Bronchial epithelial cell (primary cell): ENCODE results near the gene AGAP1. TPM values are rescaled to one million over a fixed set of nuclear protein-coding genes. Genes with fewer than 3 reads are reported as not detected.

Source experiments
- DNase-seq: peaks from one replicate; pipeline ENCODE4 v3.0.0-alpha.2; 2010; ENCODE audit warnings: low read depth
- FAIRE-seq: peaks from 2 replicates; lab custom pipeline; 2011; peaks lifted over from hg19 to GRCh38; lab: Jason Lieb, UNC
- H3K27me3 ChIP-seq: 2 replicates; pipeline ENCODE4 v1.5.1; 2011; ENCODE audit warnings: low read length; ENCODE audit not compliant: control insufficient read depth, insufficient read depth
- H3K36me3 ChIP-seq: 2 replicates; pipeline ENCODE4 v1.5.1; 2011; ENCODE audit warnings: low read length; ENCODE audit not compliant: control insufficient read depth, insufficient read depth
- H3K4me3 ChIP-seq: 2 replicates; pipeline ENCODE4 v1.5.1; 2011; ENCODE audit warnings: mild to moderate bottlenecking, low read depth, low read length, control low read depth
- total RNA-seq: library from RNA; depleted of rRNA; stranded (reverse); fragments of >200 nt; gene quantifications from 2 replicates; pipeline ENCODE4 v1.2.1, GENCODE V29; 2014
- TF ChIP-seq, protein P1 (sequence below): IDR thresholded peaks from 2 replicates; pipeline ENCODE4 v1.5.1; 2011; ENCODE audit warnings: mild to moderate bottlenecking, moderate library complexity, low read length, control low read depth, inconsistent platforms; ENCODE audit not compliant: insufficient read depth, severe bottlenecking

Gene AGAP1
- total RNA-seq, 1 donor from 2014 or later = 22.4 TPM

DNA sequence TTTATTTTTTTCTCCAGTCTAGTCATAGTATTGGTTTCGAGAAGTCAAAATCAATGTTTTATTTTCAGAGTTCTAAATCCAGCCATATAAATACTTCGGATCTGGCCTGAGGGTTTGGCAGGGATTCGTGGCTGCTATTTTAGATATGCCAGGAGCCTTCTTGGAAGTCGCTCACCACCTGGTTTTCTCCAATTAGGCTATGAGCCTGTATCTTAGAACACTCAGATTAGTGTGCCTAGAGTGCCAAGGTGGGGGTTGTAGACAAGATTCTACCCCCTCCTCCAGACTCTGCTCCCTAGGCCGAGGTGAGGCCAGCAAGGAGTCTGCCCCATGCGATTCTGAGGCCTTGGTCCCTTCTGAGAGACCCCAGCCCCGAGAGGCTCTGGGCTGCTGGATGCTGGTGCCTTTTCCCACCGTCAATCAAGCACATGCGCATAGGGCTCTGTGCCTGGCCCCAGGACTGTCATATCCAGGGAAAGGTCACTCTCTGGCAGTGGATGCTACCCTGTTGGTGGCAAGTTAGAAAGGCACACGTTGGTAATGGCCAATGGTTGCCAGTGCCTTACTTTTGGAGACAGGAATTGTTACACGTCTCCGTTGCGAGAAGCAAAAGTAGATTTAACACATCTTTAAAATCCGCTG, 197.1 kb downstream of the AGAP1 start:
- TF ChIP-seq, protein P1, sequence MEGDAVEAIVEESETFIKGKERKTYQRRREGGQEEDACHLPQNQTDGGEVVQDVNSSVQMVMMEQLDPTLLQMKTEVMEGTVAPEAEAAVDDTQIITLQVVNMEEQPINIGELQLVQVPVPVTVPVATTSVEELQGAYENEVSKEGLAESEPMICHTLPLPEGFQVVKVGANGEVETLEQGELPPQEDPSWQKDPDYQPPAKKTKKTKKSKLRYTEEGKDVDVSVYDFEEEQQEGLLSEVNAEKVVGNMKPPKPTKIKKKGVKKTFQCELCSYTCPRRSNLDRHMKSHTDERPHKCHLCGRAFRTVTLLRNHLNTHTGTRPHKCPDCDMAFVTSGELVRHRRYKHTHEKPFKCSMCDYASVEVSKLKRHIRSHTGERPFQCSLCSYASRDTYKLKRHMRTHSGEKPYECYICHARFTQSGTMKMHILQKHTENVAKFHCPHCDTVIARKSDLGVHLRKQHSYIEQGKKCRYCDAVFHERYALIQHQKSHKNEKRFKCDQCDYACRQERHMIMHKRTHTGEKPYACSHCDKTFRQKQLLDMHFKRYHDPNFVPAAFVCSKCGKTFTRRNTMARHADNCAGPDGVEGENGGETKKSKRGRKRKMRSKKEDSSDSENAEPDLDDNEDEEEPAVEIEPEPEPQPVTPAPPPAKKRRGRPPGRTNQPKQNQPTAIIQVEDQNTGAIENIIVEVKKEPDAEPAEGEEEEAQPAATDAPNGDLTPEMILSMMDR = no peak
- FAIRE-seq (no peak), DNase-seq (no peak)
- H3K27me3 ChIP-seq = no peaks in the 10 kb centered on the region
- no peak overlapping the region for H3K4me3 ChIP-seq
- H3K36me3 ChIP-seq = no peaks in the 10 kb centered on the region

DNA sequence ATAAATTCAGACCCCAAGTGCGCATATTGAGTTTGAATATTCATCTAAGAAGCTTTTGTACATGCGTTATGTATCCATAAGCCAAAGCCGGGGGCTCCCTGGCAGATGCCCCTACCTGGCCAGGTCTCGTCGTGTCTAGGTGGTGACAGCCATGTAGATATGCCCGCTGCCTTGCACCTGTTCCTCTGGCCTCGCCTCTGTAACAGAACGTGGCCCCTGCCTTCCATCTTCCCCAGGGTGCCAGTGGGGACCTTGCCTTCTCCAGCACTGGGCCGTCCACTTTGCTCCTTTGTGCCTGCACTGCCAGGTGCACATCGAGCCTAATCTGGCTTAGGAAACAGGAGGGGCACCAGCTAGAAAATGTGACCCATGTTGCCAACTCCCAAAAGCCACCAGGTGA, 198.2 kb downstream of the AGAP1 start:
- no peak overlapping the region for H3K4me3 ChIP-seq
- DNase-seq (no peak), FAIRE-seq (no peak)
- TF ChIP-seq, protein P1 = no peak
- no peaks in the 10 kb centered on the region for H3K27me3 ChIP-seq
- H3K36me3 ChIP-seq = no peaks in the 10 kb centered on the region

DNA sequence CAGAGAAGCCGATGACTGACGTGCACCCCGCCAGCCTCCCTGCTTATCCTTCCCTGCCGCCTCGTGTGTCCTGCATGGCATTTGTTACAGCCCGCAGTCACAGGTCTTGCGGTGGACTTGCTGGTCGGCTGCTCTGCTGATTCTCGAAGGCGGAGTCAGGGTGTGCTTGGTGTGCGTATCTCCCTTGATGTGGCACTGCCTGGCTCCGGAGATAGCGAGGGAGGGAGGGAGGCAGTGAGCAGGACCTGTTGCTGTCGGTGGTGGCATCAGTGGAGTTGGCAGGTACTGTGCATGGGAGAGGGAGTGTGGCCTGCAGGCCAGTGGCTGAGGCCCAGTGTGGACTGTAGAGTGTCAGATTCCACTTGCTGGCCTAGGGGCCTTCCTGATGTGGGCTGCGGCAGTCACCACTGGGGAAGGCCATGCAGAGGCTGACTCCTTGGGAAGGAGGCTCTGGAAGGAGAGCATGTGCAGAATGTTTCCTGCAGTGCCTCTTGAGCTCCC, 198.9 kb downstream of the AGAP1 start:
- DNase-seq (no peak), FAIRE-seq (no peak)
- Histone ChIP-seq H3K4me3 (no peak overlapping the region), H3K27me3 (no peaks in the 10 kb centered on the region), H3K36me3 (no peaks in the 10 kb centered on the region)
- TF ChIP-seq, protein P1 = no peak

DNA sequence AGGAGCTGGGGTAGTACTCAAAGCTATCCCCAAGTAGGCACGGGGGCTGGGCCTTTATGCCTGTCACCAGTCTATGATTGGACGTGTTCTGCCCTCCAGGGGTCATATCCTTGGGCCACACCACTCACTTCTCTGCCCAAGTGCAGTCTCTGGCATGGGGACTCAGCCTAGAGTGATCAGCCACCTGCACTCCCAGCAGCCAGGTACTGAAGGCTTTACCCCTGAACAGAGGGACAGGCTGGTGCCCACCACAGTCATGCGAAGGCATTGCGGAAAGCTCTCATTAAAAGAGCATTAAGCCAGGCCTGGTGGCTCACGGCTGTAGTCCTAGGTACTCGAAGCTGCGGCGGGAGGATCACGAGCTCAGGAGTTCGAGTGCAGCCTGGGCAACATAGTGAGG, 199.4 kb downstream of the AGAP1 start:
- no peaks in the 10 kb centered on the region for H3K36me3 ChIP-seq
- H3K4me3 ChIP-seq = no peak overlapping the region
- no peak for DNase-seq
- TF ChIP-seq, protein P1 = no peak
- no peak for FAIRE-seq
- no peaks in the 10 kb centered on the region for H3K27me3 ChIP-seq

DNA sequence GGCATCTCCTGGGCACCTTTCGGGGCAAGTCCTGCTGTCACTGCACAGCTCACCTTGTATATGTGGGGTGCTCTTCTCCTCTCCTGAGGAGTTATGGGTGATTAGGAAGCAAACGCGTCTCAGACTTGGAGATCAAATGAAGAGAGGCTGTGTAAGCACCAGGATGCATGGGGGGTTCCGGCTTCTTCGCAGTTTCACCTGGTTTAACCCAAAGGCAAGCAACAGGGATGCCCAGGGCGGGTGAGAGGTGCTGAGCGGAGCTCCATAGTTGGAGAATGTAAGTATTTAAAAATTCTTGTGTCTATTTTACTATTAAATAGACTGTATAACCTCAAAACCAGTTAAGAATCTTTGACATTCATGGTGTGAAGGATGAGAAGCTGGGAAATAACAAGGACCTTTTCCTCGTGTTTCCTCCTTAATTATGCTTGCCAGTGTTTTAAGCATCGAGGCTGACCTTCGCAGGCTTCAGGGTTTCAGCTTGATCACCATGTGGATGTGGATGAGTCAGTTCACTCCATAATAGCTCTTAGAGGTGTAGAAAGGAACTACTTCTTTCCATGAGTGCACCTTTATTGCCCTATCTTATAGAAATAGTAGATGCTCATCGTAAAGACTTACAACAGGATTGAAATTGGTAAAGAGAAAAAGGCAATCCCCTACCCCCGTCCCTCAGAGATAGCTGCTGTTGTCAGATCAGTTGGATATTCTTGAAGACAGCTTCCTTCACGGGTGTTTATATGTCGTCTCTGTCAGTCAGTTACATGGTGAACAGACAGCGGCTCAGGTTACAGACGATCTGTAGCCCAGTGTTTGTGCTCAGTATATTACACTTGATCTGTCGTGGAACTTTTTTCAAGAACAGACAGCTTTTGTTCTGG, 201.1 kb downstream of the AGAP1 start:
- Histone ChIP-seq H3K36me3 (no peaks in the 10 kb centered on the region), H3K4me3 (no peak overlapping the region), H3K27me3 (no peaks in the 10 kb centered on the region)
- FAIRE-seq (no peak), DNase-seq (no peak)
- TF ChIP-seq, protein P1 = no peak
